GM12878 (cell line): ENCODE measurements around the gene UACA. TPM values are rescaled to one million over a fixed set of nuclear protein-coding genes. Genes with fewer than 3 reads are reported as not detected.

Experiments used
- ATAC-seq: fragments of 200-7000 bp; cut with Tn5 transposase; 3 replicates; pipeline ENCODE4 v1.9.1; 2020; ENCODE audit warnings: mild to moderate bottlenecking, moderate library complexity
- BruUV-seq: library from RNA; stranded (reverse); fragments of 400-500 nt; replicated peaks from 2 replicates; lab custom pipeline; 2021; lab: Mats Ljungman, UMichigan
- CTCF ChIA-PET: fragments of 300-600 bp; sonication (Branson Sonifier 250); formaldehyde crosslinking; extraction: SDS; loops from one replicate; lab custom pipeline; 2021; ENCODE audit warnings: inconsistent platforms; lab: Yijun Ruan, JAX
- POLR2A ChIA-PET: fragments of 350-600 bp; formaldehyde crosslinking; extraction: SDS; loops from one replicate; lab custom pipeline; 2021; ENCODE audit warnings: inconsistent platforms; lab: Charles Lee
- RAD21 ChIA-PET: fragments of 300-600 bp; sonication (Branson Sonifier 250); formaldehyde crosslinking; loops from one replicate; lab custom pipeline; 2023; ENCODE audit warnings: antibody characterized with exemption; ENCODE audit not compliant: unreplicated experiment; lab: Charles Lee
- SMC1A ChIA-PET: fragments of 300-600 bp; sonication (Branson Sonifier 250); formaldehyde crosslinking; loops from one replicate; lab custom pipeline; 2023; ENCODE audit not compliant: unreplicated experiment, uncharacterized antibody; lab: Charles Lee
- DNase-seq: peaks from one replicate; pipeline ENCODE4 v3.0.0-alpha.2; 2011; ENCODE audit warnings: low read depth, low spot score
- FAIRE-seq: peaks from 3 replicates; lab custom pipeline; 2011; peaks lifted over from hg19 to GRCh38; lab: Jason Lieb, UNC
- H2AFZ ChIP-seq: 2 replicates; pipeline ENCODE4 v1.6.0; 2011; ENCODE audit warnings: low read depth, low read length, control low read depth; ENCODE audit not compliant: control insufficient read depth
- H3K27ac ChIP-seq: 2 replicates; pipeline ENCODE4 v1.5.1; 2011; ENCODE audit warnings: control low read depth; ENCODE audit not compliant: control insufficient read depth, insufficient read depth
- H3K27me3 ChIP-seq, 2 experiments: replicated peaks in 1 of 2; 2 replicates each; pipeline versions ENCODE4 v1.6.0 to v1.6.1; 2011; ENCODE audit warnings: low read length in 1 of 2; ENCODE audit not compliant: control insufficient read depth in 2 of 2, insufficient read depth in 2 of 2
- H3K36me3 ChIP-seq, 2 experiments: 2 replicates each; pipeline ENCODE4 v1.5.1; 2011; ENCODE audit warnings: low read length in 1 of 2; ENCODE audit not compliant: control insufficient read depth in 2 of 2, insufficient read depth in 2 of 2
- H3K4me1 ChIP-seq: 2 replicates; pipeline ENCODE4 v1.6.1; 2011; ENCODE audit warnings: mild to moderate bottlenecking, low read length, moderate library complexity, mixed read lengths; ENCODE audit not compliant: control insufficient read depth, insufficient read depth
- H3K4me2 ChIP-seq: 2 replicates; pipeline ENCODE4 v1.6.0; 2011; ENCODE audit warnings: control low read depth; ENCODE audit not compliant: control insufficient read depth, insufficient read depth
- H3K4me3 ChIP-seq: fragments of 200-600 bp; sonication (generic); 2 replicates; pipeline ENCODE4 v1.5.1; 2016
- H3K79me2 ChIP-seq: 2 replicates; pipeline ENCODE4 v1.6.0; 2011; ENCODE audit warnings: low read length; ENCODE audit not compliant: control insufficient read depth, insufficient read depth
- H3K9ac ChIP-seq: 2 replicates; pipeline ENCODE4 v1.8.0; 2011; ENCODE audit warnings: low read length, control low read depth, mixed read lengths; ENCODE audit not compliant: control insufficient read depth, insufficient read depth
- H3K9me3 ChIP-seq: replicated peaks from 3 replicates; pipeline ENCODE4 v1.5.1; 2011; ENCODE audit warnings: mild to moderate bottlenecking, low read length; ENCODE audit not compliant: control insufficient read depth, insufficient read depth
- H4K20me1 ChIP-seq: 2 replicates; pipeline ENCODE4 v1.6.0; 2011; ENCODE audit not compliant: control insufficient read depth, insufficient read depth
- BHLHE40 ChIP-seq, 2 experiments: fragments of 450-650 bp in 1 of 2; IDR thresholded peaks; 2 replicates each; pipeline ENCODE4 v1.6.1; 2011 to 2017; ENCODE audit warnings: low read depth in 2 of 2, borderline replicate concordance in 1 of 2, improper control_type of control experiment in 1 of 2, low read length in 1 of 2, mild to moderate bottlenecking in 1 of 2
- CREB1 ChIP-seq: IDR thresholded peaks from 2 replicates; pipeline ENCODE4 v1.6.1; 2012; ENCODE audit warnings: low read depth, mild to moderate bottlenecking, inconsistent platforms
- CREM ChIP-seq: IDR thresholded peaks from 2 replicates; pipeline ENCODE4 v1.6.1; 2014; ENCODE audit warnings: antibody characterized with exemption, low read depth
- DPF2 ChIP-seq: fragments of 450-650 bp; IDR thresholded peaks from 2 replicates; pipeline ENCODE4 v1.6.1; 2017; ENCODE audit warnings: mild to moderate bottlenecking
- ETV6 ChIP-seq, 2 experiments: fragments of 450-650 bp in 1 of 2; IDR thresholded peaks in 1 of 2; conservative IDR thresholded peaks in 1 of 2; 2 replicates each; pipeline ENCODE4 v1.6.1; 2014; ENCODE audit warnings: antibody characterized with exemption in 1 of 2, borderline replicate concordance in 1 of 2, low read depth in 1 of 2, mild to moderate bottlenecking in 1 of 2, moderate library complexity in 1 of 2
- HDAC2 ChIP-seq: fragments of 200-600 bp; sonication (generic); IDR thresholded peaks from 2 replicates; pipeline ENCODE4 v1.6.1; 2017
- MTA2 ChIP-seq: fragments of 450-650 bp; IDR thresholded peaks from 2 replicates; pipeline ENCODE4 v1.6.1; 2016; ENCODE audit warnings: low read depth, mild to moderate bottlenecking, moderate library complexity
- MTA3 ChIP-seq: IDR thresholded peaks from 2 replicates; pipeline ENCODE4 v1.6.1; 2012; ENCODE audit warnings: low read length, inconsistent platforms, borderline replicate concordance
- NFYA ChIP-seq: IDR thresholded peaks from 2 replicates; pipeline ENCODE4 v1.6.1; 2011; ENCODE audit warnings: low read depth, mild to moderate bottlenecking, low read length, improper control_type of control experiment, borderline replicate concordance
- NRF1 ChIP-seq: conservative IDR thresholded peaks from 2 replicates; pipeline ENCODE4 v1.6.1; 2011; ENCODE audit warnings: mild to moderate bottlenecking, low read depth, low read length, improper control_type of control experiment
- PKNOX1 ChIP-seq: fragments of 450-650 bp; IDR thresholded peaks from 2 replicates; pipeline ENCODE4 v1.6.1; 2016; ENCODE audit warnings: mild to moderate bottlenecking
- POLR2A ChIP-seq: IDR thresholded peaks from 2 replicates; pipeline ENCODE4 v1.6.1; 2011; ENCODE audit warnings: low read depth, mild to moderate bottlenecking, low read length
- RCOR1 ChIP-seq: conservative IDR thresholded peaks from 2 replicates; pipeline ENCODE4 v1.6.1; 2012; ENCODE audit warnings: low read depth, low read length, improper control_type of control experiment
- RELA ChIP-seq: fragments of 450-650 bp; IDR thresholded peaks from 2 replicates; pipeline ENCODE4 v1.8.0; 2014; ENCODE audit warnings: borderline replicate concordance; ENCODE audit not compliant: partially characterized antibody
- TAF1 ChIP-seq: IDR thresholded peaks from 2 replicates; pipeline ENCODE4 v1.6.1; 2011; ENCODE audit warnings: mild to moderate bottlenecking, low read depth, low read length, borderline replicate concordance
- WRNIP1 ChIP-seq: IDR thresholded peaks from 2 replicates; pipeline ENCODE4 v1.6.1; 2011; ENCODE audit warnings: low read depth, low read length, improper control_type of control experiment, borderline replicate concordance
- YY1 ChIP-seq: IDR thresholded peaks from 2 replicates; pipeline ENCODE4 v1.6.1; 2011; ENCODE audit warnings: low read depth, mild to moderate bottlenecking, low read length
- ZNF217 ChIP-seq: fragments of 450-650 bp; IDR thresholded peaks from 2 replicates; pipeline ENCODE4 v1.6.1; 2017; ENCODE audit warnings: antibody characterized with exemption, mild to moderate bottlenecking
- WGBS: methylation state at CpG from one replicate; pipeline ENCODE4 v1.1.6; 2016; ENCODE audit warnings: low lambda C conversion rate; ENCODE audit not compliant: insufficient replicate concordance, insufficient coverage; ENCODE audit errors: missing lambda C conversion rate; 5-methylcytosine and 5-hydroxymethylcytosine counted together
- in situ Hi-C: fragments of 300-500 bp; cut with MboI; formaldehyde crosslinking; loops from 9 replicates; pipeline ENCODE4 v1.14.3; 2018; ENCODE audit warnings: mixed read lengths
- intact Hi-C: fragments of 100-400 bp; cut with micrococcal nuclease; formaldehyde crosslinking; loops from one replicate; pipeline ENCODE4 v1.14.2; 2022; ENCODE audit not compliant: unreplicated experiment
- polyA plus RNA-seq, 11 experiments: library from polyadenylated mRNA; depleted of rRNA in 4 of 11; unstranded in 6 of 11; stranded (reverse) in 5 of 11; fragments of >200 nt; fragmentation: Nextera tagmentation in 4 of 11; fragmentation: Illumina TruSeq in 1 of 11; extraction: Ambion mirVana in 4 of 11; extraction: Trizol in 1 of 11; gene quantifications; 1 replicate in 1 of 11; 2 replicates in 10 of 11; pipeline versions ENCODE4 v1.2.1 to v1.2.3, GENCODE V29; 2011 to 2016; ENCODE audit warnings: inconsistent platforms in 2 of 11, missing spikeins in 2 of 11, low read depth in 1 of 11
- total RNA-seq, 4 experiments: library from RNA; depleted of rRNA in 3 of 4; stranded (reverse); fragments of >200 nt in 3 of 4; fragmentation: Illumina TruSeq in 1 of 4; extraction: Trizol in 1 of 4; gene quantifications; 2 replicates each; pipeline versions ENCODE4 v1.2.1 to v1.2.3, GENCODE V29; 2013 to 2021

UACA gene
- total and polyA plus RNA-seq, 10 of the 15 experiments (the other 5 are each of a cell fraction or from before 2014, with no cell fraction given) = 0.30 to 4.0 (median 2.0) TPM

- TF ChIP-seq CREM = no peak
- TF ChIP-seq ETV6 (conservative IDR thresholded peaks at IDR 0.05 in 1 of 2, IDR thresholded peaks at IDR 0.05 in 1 of 2; ENCODE audit: borderline replicate concordance in 1 of 2, low read depth in 1 of 2) = no peak
- TF ChIP-seq WRNIP1 = no peak
- TF ChIP-seq MTA3 = no peak
- FAIRE-seq = no peak
- CTCF ChIA-PET = interaction anchor here (1.5 kb wide), 1 partner anchor 20 kb away, joined by 6 read pairs; no protein-coding TSS in a partner anchor
- in situ Hi-C loops (no loop called here), intact Hi-C loops (no loop called here)
- 2% methylated on average over 3 of the region's 3 CpGs for WGBS
- H2AFZ ChIP-seq = no peak overlapping the region
- BruUV-seq = no TSS peak
- H3K9ac ChIP-seq = no peak overlapping the region
- H3K36me3 ChIP-seq = no peaks in the 10 kb centered on the region
- ATAC-seq = no peak
- RAD21 ChIA-PET = no interaction called here
- H3K79me2 ChIP-seq = no peaks in the 10 kb centered on the region
- no peak overlapping the region for H3K4me2 ChIP-seq
- no peaks in the 10 kb centered on the region for H4K20me1 ChIP-seq
- H3K27ac ChIP-seq = no peak overlapping the region
- no peak overlapping the region for H3K4me3 ChIP-seq
- SMC1A ChIA-PET = no interaction called here
- H3K9me3 ChIP-seq = no peaks in the 10 kb centered on the region
- H3K4me1 ChIP-seq = no peaks in the 10 kb centered on the region
- no peak for DNase-seq
- POLR2A ChIA-PET = no interaction called here
- H3K27me3 ChIP-seq = no peaks in the 10 kb centered on the region
Measured at GRCh38 chr15:70742928-70743327, 20.4 kb downstream of the UACA start.

- H3K9me3 ChIP-seq = no peaks in the 10 kb centered on the region
- no TSS peak for BruUV-seq
- H2AFZ ChIP-seq = no peak overlapping the region
- SMC1A ChIA-PET = no interaction called here
- H4K20me1 ChIP-seq = no peaks in the 10 kb centered on the region
- ATAC-seq (no peak), FAIRE-seq (no peak), DNase-seq (no peak)
- in situ Hi-C loops = no loop called here
- no peaks in the 10 kb centered on the region for H3K36me3 ChIP-seq
- no peak overlapping the region for H3K4me2 ChIP-seq
- no peak overlapping the region for H3K4me3 ChIP-seq
- RAD21 ChIA-PET = no interaction called here
- CTCF ChIA-PET = no interaction called here
- no peaks in the 10 kb centered on the region for H3K4me1 ChIP-seq
- no peak overlapping the region for H3K9ac ChIP-seq
- H3K79me2 ChIP-seq = no peaks in the 10 kb centered on the region
- POLR2A ChIA-PET = no interaction called here
- intact Hi-C loops = no loop called here
- no peaks in the 10 kb centered on the region for H3K27me3 ChIP-seq
- WGBS = 11% methylated on average over 2 of the region's 2 CpGs
- no peak overlapping the region for H3K27ac ChIP-seq
- TF ChIP-seq CREB1 (no peak), DPF2 (no peak), BHLHE40 (IDR thresholded peaks at IDR 0.05; ENCODE audit: borderline replicate concordance in 1 of 2, low read depth in 2 of 2, low read length in 1 of 2) (no peak), ZNF217 (no peak), RCOR1 (no peak), YY1 (no peak), RELA (no peak), NFYA (no peak), HDAC2 (no peak), TAF1 (no peak), NRF1 (no peak), PKNOX1 (no peak), MTA2 (no peak), POLR2A (no peak)
Measured at GRCh38 chr15:70741677-70742293, 21.6 kb downstream of the UACA start.
